ENCODE data around the gene TMEM40. TPM values are rescaled to one million over a fixed set of nuclear protein-coding genes. Genes with fewer than 3 reads are reported as not detected.

Gene TMEM40, protein sequence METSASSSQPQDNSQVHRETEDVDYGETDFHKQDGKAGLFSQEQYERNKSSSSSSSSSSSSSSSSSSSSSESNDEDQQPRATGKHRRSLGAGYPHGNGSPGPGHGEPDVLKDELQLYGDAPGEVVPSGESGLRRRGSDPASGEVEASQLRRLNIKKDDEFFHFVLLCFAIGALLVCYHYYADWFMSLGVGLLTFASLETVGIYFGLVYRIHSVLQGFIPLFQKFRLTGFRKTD
- not detected in 2 replicates for total RNA-seq

DNA sequence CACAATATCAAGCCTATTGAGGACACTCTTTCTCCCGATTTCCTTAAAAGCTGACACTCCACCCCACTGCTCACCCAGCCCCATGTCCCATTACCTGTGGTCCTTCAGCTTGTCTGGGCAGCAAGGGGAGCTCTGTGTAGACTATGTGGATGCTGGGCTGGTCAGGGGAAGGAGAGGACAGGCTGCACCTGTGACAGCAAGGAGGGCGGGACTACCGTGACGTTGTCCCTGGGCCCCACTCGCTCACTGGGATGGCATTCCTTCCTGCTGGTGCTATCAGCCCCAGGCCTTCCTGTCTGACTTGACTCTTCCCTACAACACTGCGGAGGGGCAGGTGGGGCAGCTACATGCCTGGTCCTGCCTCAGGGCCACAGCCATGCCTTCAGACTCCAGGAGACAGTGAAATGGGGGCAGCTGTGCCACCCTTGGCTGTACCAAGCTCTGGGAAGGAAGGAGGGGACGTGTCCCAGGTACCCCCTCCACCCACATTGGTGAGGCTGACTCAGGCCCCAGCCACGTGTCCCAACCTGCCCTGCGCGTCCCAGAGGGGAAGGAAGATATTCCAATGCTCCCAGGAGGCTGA lies at the start of gene TMEM40:
Gene TMEM40, minus strand, starts transcription at position 163 of the 583 bp plus-strand sequence. CDS start 9,427 bp downstream, outside the sequence.

DNA sequence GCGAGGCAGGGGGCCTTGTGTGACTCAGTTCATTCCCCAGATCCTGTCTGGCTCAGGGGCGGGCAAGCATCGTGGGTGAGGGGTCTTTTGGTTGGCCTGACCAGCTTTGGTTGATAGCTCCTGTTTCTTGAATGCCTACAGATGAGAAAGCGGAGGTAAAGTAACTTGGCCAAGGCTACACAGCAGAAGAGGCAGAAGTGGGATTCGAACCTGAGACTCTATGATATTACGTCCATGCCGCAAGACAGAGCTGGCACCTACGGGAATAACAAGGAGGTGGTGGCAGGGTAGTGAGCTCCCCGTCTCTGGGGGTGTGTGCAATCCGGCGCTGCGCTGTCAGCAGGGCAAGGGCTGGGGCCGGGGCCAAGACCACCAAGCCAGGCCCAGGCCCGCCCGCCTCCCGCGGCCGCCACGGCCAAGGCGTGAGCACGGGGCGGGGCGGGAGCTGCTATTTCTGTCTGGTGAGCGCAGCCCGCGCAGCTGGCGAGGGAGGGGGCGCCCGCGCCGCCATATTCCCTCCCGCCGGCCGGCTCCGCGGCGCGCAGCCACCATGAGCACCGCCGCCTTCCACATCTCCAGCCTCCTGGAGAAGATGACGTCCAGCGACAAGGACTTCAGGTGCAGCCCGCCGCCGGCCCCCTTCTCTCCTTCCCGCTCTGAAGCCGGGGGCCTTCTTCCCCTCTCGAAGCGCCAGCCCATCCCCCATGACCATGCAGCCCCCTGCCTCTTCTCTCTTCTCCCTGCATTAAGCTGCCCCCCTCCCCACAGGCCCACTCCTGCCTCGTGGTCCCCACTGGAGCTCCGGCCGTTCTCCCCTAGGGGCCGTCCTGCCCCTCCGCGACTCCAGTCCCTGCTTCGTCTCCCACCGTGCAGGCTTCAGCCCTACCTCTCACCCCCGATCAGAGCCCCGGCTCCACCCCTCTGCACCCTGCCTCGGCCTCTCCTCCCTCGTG lies 37.4 kb upstream of the TMEM40 start, which contains the start of gene CAND2:
Gene CAND2, plus strand, starts transcription at position 510 of the 953 bp plus-strand sequence. Its CDS starts 41 bp downstream, at position 551.

Other genes with a start within 250 kb of the TMEM40 start
- not detected in 2 replicates for gene MKRN2OS, start 213.8 kb downstream of the TMEM40 start, total RNA-seq
- 31.2 and 32.8 TPM in 2 replicates for gene MKRN2, start 202.2 kb downstream of the TMEM40 start, total RNA-seq
- 73.7 and 88.2 TPM in 2 replicates for gene RAF1, start 95.1 kb downstream of the TMEM40 start, total RNA-seq
- 1.1 and 3.9 TPM in 2 replicates for gene CAND2, start 37.4 kb upstream of the TMEM40 start, total RNA-seq
- gene RPL32, start 82.3 kb upstream of the TMEM40 start, total RNA-seq, result 2,477 and 2,593 TPM in 2 replicates

Measured in endothelial cell of coronary artery (primary cell).